Activated effector memory CD4-positive, alpha-beta T cell treated with anti-CD3 and anti-CD28 coated beads, Interleukin-2, amount 50 U/mL, for 16 hours (primary cell): ENCODE data around the gene FBXW11.

ENCODE experiments used
- DNase-seq: peaks from one replicate; pipeline ENCODE4 v3.0.0-alpha.2; 2020

Gene FBXW11

GRCh38 chr5:171857489-171857876 is 149.0 kb downstream of the FBXW11 start:
- DNase-seq: no peak

- no peak for DNase-seq
These were observed 150.4 kb downstream of the FBXW11 start for GRCh38 chr5:171855798-171856763.

- DNase-seq: no peak
These were observed 151.2 kb downstream of the FBXW11 start for GRCh38 chr5:171855265-171855664.

GRCh38 chr5:171852255-171852681 is 154.2 kb downstream of the FBXW11 start:
- no peak for DNase-seq

- DNase-seq: no peak
These were observed 155.2 kb downstream of the FBXW11 start for GRCh38 chr5:171851251-171851650.

GRCh38 chr5:171850324-171850947 is 156.0 kb downstream of the FBXW11 start:
- DNase-seq: no peak

GRCh38 chr5:171849585-171850323 is 156.7 kb downstream of the FBXW11 start:
- DNase-seq: no peak

- DNase-seq: no peak
These were observed 157.4 kb downstream of the FBXW11 start for GRCh38 chr5:171848911-171849520.

GRCh38 chr5:171848486-171848885 is 158.0 kb downstream of the FBXW11 start:
- no peak for DNase-seq

- DNase-seq: no peak
These were observed 158.4 kb downstream of the FBXW11 start for GRCh38 chr5:171848006-171848405.

GRCh38 chr5:171847026-171847425 is 159.4 kb downstream of the FBXW11 start:
- no peak for DNase-seq

- no peak for DNase-seq
These were observed 160.1 kb downstream of the FBXW11 start for GRCh38 chr5:171846323-171846722.

GRCh38 chr5:171845857-171846256 is 160.6 kb downstream of the FBXW11 start:
- DNase-seq: no peak

- DNase-seq: no peak
These were observed 161.3 kb downstream of the FBXW11 start for GRCh38 chr5:171845040-171845630.

- DNase-seq: no peak
These were observed 163.6 kb downstream of the FBXW11 start for GRCh38 chr5:171842777-171843328.

GRCh38 chr5:171841984-171842776 is 164.3 kb downstream of the FBXW11 start:
- DNase-seq: no peak

- DNase-seq: no peak
These were observed 165.5 kb downstream of the FBXW11 start for GRCh38 chr5:171840711-171841522.

GRCh38 chr5:171840066-171840465 is 166.4 kb downstream of the FBXW11 start:
- no peak for DNase-seq

GRCh38 chr5:171839112-171839511 is 167.3 kb downstream of the FBXW11 start:
- no peak for DNase-seq

- no peak for DNase-seq
These were observed 168.4 kb downstream of the FBXW11 start for GRCh38 chr5:171838066-171838465.
